Measurements from ENCODE around the gene ARL15. TPM values are rescaled to one million over a fixed set of nuclear protein-coding genes. Genes with fewer than 3 reads are reported as not detected.

The ARL15 gene
- total RNA-seq, 1 experiment from 2014 or later, result 13.0 TPM

DNA sequence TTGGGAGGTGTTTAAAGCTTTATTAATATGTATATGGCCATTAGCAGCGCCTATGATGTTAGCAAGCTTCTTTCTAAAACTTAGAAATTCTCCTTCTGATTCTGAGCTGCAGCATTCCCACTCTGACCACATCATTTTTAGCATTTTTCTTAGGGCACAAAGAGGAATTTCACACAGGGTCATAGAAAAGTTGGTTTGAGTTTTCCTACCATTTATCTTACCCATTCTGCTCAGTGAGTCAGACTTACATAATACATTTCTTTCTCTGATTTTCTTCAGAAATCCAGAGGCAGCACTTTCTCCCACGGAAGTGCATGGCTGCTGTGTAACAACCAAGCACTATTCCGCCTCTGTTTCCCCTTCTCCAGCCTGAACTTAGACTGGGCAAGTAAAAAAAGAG is 246.6 kb downstream of the ARL15 start:
- no peak overlapping the region for H4K91ac ChIP-seq (ENCODE audit: insufficient read length, low read depth, low read length)
- H3K4me2 ChIP-seq (ENCODE audit: insufficient read depth, insufficient read length, low read length), result no peak overlapping the region
- H3K18ac ChIP-seq (ENCODE audit: insufficient read length, low read depth, low read length), result no peak overlapping the region
- H2BK20ac ChIP-seq (ENCODE audit: low read depth, low read length, poor library complexity, severe bottlenecking), result no peak overlapping the region
- no peak overlapping the region for H2BK120ac ChIP-seq (ENCODE audit: low read depth, low read length, poor library complexity, severe bottlenecking)
- H2AK5ac ChIP-seq (ENCODE audit: insufficient read length, low read length), result no peak overlapping the region
- H2BK15ac ChIP-seq (ENCODE audit: low read depth, low read length), result no peak overlapping the region
- no peaks in the 10 kb centered on the region for H3K9me3 ChIP-seq (ENCODE audit: control insufficient read depth, low read depth, low read length)
- no peak overlapping the region for H2BK12ac ChIP-seq (ENCODE audit: insufficient read length, low read depth, low read length)
- Mint-ChIP-seq H3K36me3 (ENCODE audit: insufficient read depth in 1 of 3, low read depth in 3 of 3) (peaks cover 4 to 10% (median 9%) of the 10 kb centered on the region in 3 experiments; a peak in 5 of 7 replicates), H3K27ac (peak overlapping the region in 2 of 3 experiments; percentile 25 to 59; a peak in 3 of 7 replicates), H3K4me3 (no peak overlapping the region), H3K27me3 (ENCODE audit: low read depth) (no peaks in the 10 kb centered on the region), H3K4me1 (peaks cover 38 to 54% of the 10 kb centered on the region in 2 experiments), H3K9me3 (peaks cover 3% of the 10 kb centered on the region in 2 experiments; a peak in 2 of 5 replicates)
- no peak overlapping the region for H4K8ac ChIP-seq (replicated peaks; ENCODE audit: insufficient read length, low read depth, low read length)
- no peak overlapping the region for H3T11ph ChIP-seq (ENCODE audit: low read length)
- H3K9ac ChIP-seq (ENCODE audit: extremely low read depth, insufficient read length, low read length), result no peak overlapping the region
- no peak overlapping the region for H3K23ac ChIP-seq (ENCODE audit: insufficient read length, low read depth, low read length)
- H4K5ac ChIP-seq (ENCODE audit: insufficient read length, low read depth, low read length), result no peak overlapping the region
- TF ChIP-seq CTCF (conservative IDR thresholded peaks at IDR 0.05), result no peak
- no CpG with 5 or more reads among the region's 3 CpGs for WGBS (ENCODE audit: extremely low coverage, insufficient read length, low lambda C conversion rate)
- no peaks in the 10 kb centered on the region for H3K79me1 ChIP-seq (ENCODE audit: insufficient read depth, low read depth, low read length, poor library complexity, severe bottlenecking)
- no peak overlapping the region for H2BK5ac ChIP-seq (ENCODE audit: insufficient read length, low read length)
- H3K27me3 ChIP-seq (ENCODE audit: insufficient read depth, low read length), result no peaks in the 10 kb centered on the region
- no peak for DNase-seq
- H3K14ac ChIP-seq (ENCODE audit: insufficient read depth, low read length), result no peak overlapping the region
- no peak overlapping the region for H3K4ac ChIP-seq (ENCODE audit: low read depth, low read length)
- H3K79me2 ChIP-seq (ENCODE audit: insufficient read depth, low read length), result no peaks in the 10 kb centered on the region
- no peaks in the 10 kb centered on the region; the same call in 1 of the 2 replicates for H3K4me1 ChIP-seq (ENCODE audit: insufficient read depth, low read length)
- no peak overlapping the region for H2AFZ ChIP-seq (ENCODE audit: low read length)
- no peak overlapping the region for H3K27ac ChIP-seq (ENCODE audit: insufficient read length, low read depth, low read length)
- no peak overlapping the region for H3K56ac ChIP-seq (ENCODE audit: insufficient read length, low read depth, low read length)
- H3K23me2 ChIP-seq (ENCODE audit: insufficient read length, low read depth, low read length, poor library complexity, severe bottlenecking), result no peaks in the 10 kb centered on the region
- H4K20me1 ChIP-seq (ENCODE audit: control insufficient read depth, insufficient read depth, insufficient read length), result no peaks in the 10 kb centered on the region
